Tibial nerve (tissue), 4 donors: Measurements from ENCODE around the gene PCSK1. TPM values are rescaled to one million over a fixed set of nuclear protein-coding genes. Genes with fewer than 3 reads are reported as not detected.

ENCODE experiments used
- DNase-seq, 2 donors: peaks; one replicate each; pipeline ENCODE4 v3.0.0-alpha.2; 2019; ENCODE audit warnings: low spot score in 2 of 2
- H3K27ac ChIP-seq, 4 donors: fragments of 200-600 bp; sonication (generic) in 3 of 4; one replicate each; pipeline ENCODE4 v1.5.1; 2017 to 2019; ENCODE audit warnings: mild to moderate bottlenecking in 1 of 4
- H3K27me3 ChIP-seq, 2 donors: fragments of 200-600 bp; sonication (generic) in 1 of 2; one replicate each; pipeline versions ENCODE4 v1.5.1 to v1.6.0; 2017 to 2019
- H3K36me3 ChIP-seq, 3 donors: fragments of 200-600 bp; sonication (generic); one replicate each; pipeline ENCODE4 v1.5.1; 2018 to 2019
- H3K4me1 ChIP-seq, 4 donors: fragments of 200-600 bp; sonication (generic) in 3 of 4; one replicate each; pipeline ENCODE4 v1.5.1; 2017 to 2019
- H3K4me3 ChIP-seq, 4 donors: fragments of 200-600 bp; sonication (generic) in 3 of 4; one replicate each; pipeline ENCODE4 v1.5.1; 2017 to 2019; ENCODE audit warnings: mild to moderate bottlenecking in 1 of 4, moderate library complexity in 1 of 4
- H3K9me3 ChIP-seq, 4 donors: fragments of 200-600 bp; sonication (generic) in 3 of 4; one replicate each; pipeline ENCODE4 v1.5.1; 2017 to 2019
- CTCF ChIP-seq, 5 experiments: fragments of 200-600 bp in 3 of 5; fragments of 450-650 bp in 2 of 5; sonication (generic) in 3 of 5; IDR thresholded peaks; one replicate each; pipeline ENCODE4 v1.5.1; 2016 to 2019; ENCODE audit warnings: antibody characterized with exemption in 5 of 5, mild to moderate bottlenecking in 3 of 5, moderate library complexity in 2 of 5
- EP300 ChIP-seq, 2 donors: sonication (generic); formaldehyde crosslinking; IDR thresholded peaks; one replicate each; pipeline ENCODE4 v1.6.1; 2017; ENCODE audit warnings: antibody characterized with exemption in 2 of 2, mild to moderate bottlenecking in 1 of 2
- POLR2A ChIP-seq, 2 donors: fragments of 450-650 bp; IDR thresholded peaks; one replicate each; pipeline ENCODE4 v1.6.1; 2017; ENCODE audit warnings: antibody characterized with exemption in 2 of 2, mild to moderate bottlenecking in 2 of 2, moderate library complexity in 2 of 2
- WGBS, 2 donors: methylation state at CpG; one replicate each; pipeline ENCODE4 v1.1.5; 2018; 5-methylcytosine and 5-hydroxymethylcytosine counted together
- total RNA-seq, 4 donors: library from RNA; depleted of rRNA; stranded (reverse); fragments of >200 nt; gene quantifications; one replicate each; pipeline ENCODE4 v1.1.0, GENCODE V29; 2016

PCSK1 gene
- total RNA-seq = 1 to 10 TPM in 1 of 4 donors, under 1 TPM in 3; 0.22 to 8.1 (median 0.70) TPM

GRCh38 chr5:96433066-96433447, at the start of gene PCSK1:
Gene PCSK1 (minus strand): TSS chr5:96433248. CDS start chr5:96433042, 206 bp downstream.
- DNase-seq = no peak
- TF ChIP-seq POLR2A (IDR thresholded peaks at IDR 0.05) (no peak), EP300 (IDR thresholded peaks at IDR 0.05) (no peak), CTCF (IDR thresholded peaks at IDR 0.05) (no peak)
- Histone ChIP-seq H3K9me3 (no peaks in the 10 kb centered on the region), H3K36me3 (no peaks in the 10 kb centered on the region), H3K4me3 (peak within 1 kb of the TSS; percentile 6 to 44 (median 26)), H3K4me1 (peaks cover 0 to 40% (median 3%) of the 10 kb centered on the region in 4 donors), H3K27ac (no peak within 1 kb of the TSS), H3K27me3 (peaks cover 0 to 24% of the 10 kb centered on the region in 2 donors)
- WGBS, 2 donors = 2 to 3% methylated on average over 19 of the region's 19 CpGs

- TF ChIP-seq EP300 (IDR thresholded peaks at IDR 0.05) (no peak), POLR2A (IDR thresholded peaks at IDR 0.05) (no peak), CTCF (IDR thresholded peaks at IDR 0.05) (no peak)
Observed at GRCh38 chr5:96481867-96482266, 48.8 kb upstream of the PCSK1 start.

GRCh38 chr5:96481009-96481786, 48.1 kb upstream of the PCSK1 start:
- Histone ChIP-seq H3K4me3 (no peak overlapping the region), H3K27ac (no peak overlapping the region), H3K36me3 (no peaks in the 10 kb centered on the region), H3K4me1 (no peaks in the 10 kb centered on the region), H3K27me3 (no peaks in the 10 kb centered on the region), H3K9me3 (no peaks in the 10 kb centered on the region)
- DNase-seq = no peak
- no peak for TF ChIP-seq CTCF (IDR thresholded peaks at IDR 0.05)
- no peak for TF ChIP-seq POLR2A (IDR thresholded peaks at IDR 0.05)
- TF ChIP-seq EP300 (IDR thresholded peaks at IDR 0.05) = no peak

More at GRCh38 chr5:96481867-96482266, 48.8 kb upstream of the PCSK1 start:
- 12 to 18% methylated on average over 1 of the region's 1 CpG for WGBS, 2 donors
- DNase-seq = no peak
- Histone ChIP-seq H3K4me3 (no peak overlapping the region), H3K4me1 (no peaks in the 10 kb centered on the region), H3K36me3 (no peaks in the 10 kb centered on the region), H3K9me3 (no peaks in the 10 kb centered on the region), H3K27ac (no peak overlapping the region), H3K27me3 (no peaks in the 10 kb centered on the region)

GRCh38 chr5:96478983-96479382, 45.9 kb upstream of the PCSK1 start:
- H3K36me3 ChIP-seq = no peaks in the 10 kb centered on the region
- no peaks in the 10 kb centered on the region for H3K27me3 ChIP-seq
- H3K9me3 ChIP-seq = no peaks in the 10 kb centered on the region
- no peaks in the 10 kb centered on the region for H3K4me1 ChIP-seq
- no peak overlapping the region for H3K4me3 ChIP-seq
- 79 to 95% methylated on average over 1 of the region's 1 CpG for WGBS, 2 donors
- TF ChIP-seq CTCF (IDR thresholded peaks at IDR 0.05) = no peak
- TF ChIP-seq EP300 (IDR thresholded peaks at IDR 0.05) = no peak
- TF ChIP-seq POLR2A (IDR thresholded peaks at IDR 0.05) = no peak
- DNase-seq = no peak
- no peak overlapping the region for H3K27ac ChIP-seq

- DNase-seq = no peak
- no peak for TF ChIP-seq CTCF (IDR thresholded peaks at IDR 0.05)
- no peak for TF ChIP-seq POLR2A (IDR thresholded peaks at IDR 0.05)
- WGBS, 2 donors = 75 to 84% methylated on average over 3 of the region's 3 CpGs
- no peaks in the 10 kb centered on the region for H3K4me1 ChIP-seq
- H3K4me3 ChIP-seq = no peak overlapping the region
- no peaks in the 10 kb centered on the region for H3K27me3 ChIP-seq
- no peak overlapping the region for H3K27ac ChIP-seq
- no peaks in the 10 kb centered on the region for H3K9me3 ChIP-seq
- no peaks in the 10 kb centered on the region for H3K36me3 ChIP-seq
Observed at GRCh38 chr5:96476654-96477053, 43.6 kb upstream of the PCSK1 start.
